ENCODE results near the gene HACE1.

The HACE1 gene

GRCh38 chr6:104684911-104685415, 174.8 kb downstream of the HACE1 start:
- no peak for DNase-seq

GRCh38 chr6:104683809-104684208, 175.9 kb downstream of the HACE1 start:
- no peak for DNase-seq

GRCh38 chr6:104682722-104683643, 176.7 kb downstream of the HACE1 start:
- peak; percentile 52 for DNase-seq

GRCh38 chr6:104680539-104680938, 179.2 kb downstream of the HACE1 start:
- no peak for DNase-seq

- DNase-seq: no peak
Observed at GRCh38 chr6:104679971-104680370, 179.7 kb downstream of the HACE1 start.
